ENCODE measurements around the gene STRADB. TPM values are rescaled to one million over a fixed set of nuclear protein-coding genes. Genes with fewer than 3 reads are reported as not detected.

The STRADB gene
- total and polyA plus RNA-seq, 3 experiments from 2014 or later: 22.3 to 35.3 (median 27.7) TPM

GRCh38 chr2:201447086-201447485 is 4.5 kb upstream of the STRADB start:
- H3K27ac Mint-ChIP-seq: peak overlapping the region; percentile 7 to 94 (median 31)
- peaks cover 0 to 18% (median 2%) of the 10 kb centered on the region in 3 donors for H3K36me3 Mint-ChIP-seq
- H3K27ac ChIP-seq (ENCODE audit: low read depth, low read length): no peak overlapping the region
- ChIA-PET CTCF (interaction anchor here (1.0 to 1.3 kb wide), 4 partner anchors 10 to 215 kb away, joined by 3 read pairs; no protein-coding TSS in a partner anchor), POLR2A (interaction anchor here (1.6 kb wide), 1 partner anchor 583 kb away, joined by 3 read pairs; the partner anchor contains the start of gene CLK1)
- H3K9me3 Mint-ChIP-seq: no peaks in the 10 kb centered on the region
- H3K9me3 ChIP-seq (ENCODE audit: low read length): no peaks in the 10 kb centered on the region
- H3K4me3 Mint-ChIP-seq: peak overlapping the region; percentile 4 to 57 (median 44)
- H3K4me1 Mint-ChIP-seq: peaks cover 53 to 57% (median 53%) of the 10 kb centered on the region in 3 donors
- peak in 2 of 5 donors; percentile 39 to 72 for DNase-seq
- H3K27me3 Mint-ChIP-seq: no peaks in the 10 kb centered on the region
- no peaks in the 10 kb centered on the region for H3K27me3 ChIP-seq (ENCODE audit: insufficient read depth, low read length, poor library complexity, severe bottlenecking)
- no peak overlapping the region for H3K4me3 ChIP-seq (ENCODE audit: low read length)
- no peaks in the 10 kb centered on the region for H3K36me3 ChIP-seq (ENCODE audit: insufficient read depth, low read length)
- H3K4me1 ChIP-seq (ENCODE audit: insufficient read depth, low read length): peaks cover 59% of the 10 kb centered on the region

GRCh38 chr2:201448061-201448460 is 3.5 kb upstream of the STRADB start:
- H3K27me3 ChIP-seq (ENCODE audit: insufficient read depth, low read length, poor library complexity, severe bottlenecking): no peaks in the 10 kb centered on the region
- Mint-ChIP-seq H3K36me3 (peaks cover 0 to 20% (median 2%) of the 10 kb centered on the region in 3 donors), H3K27me3 (no peaks in the 10 kb centered on the region), H3K9me3 (no peaks in the 10 kb centered on the region), H3K4me3 (peak overlapping the region in 6 of 7 donors; percentile 10 to 89 (median 55)), H3K4me1 (peaks cover 56 to 66% (median 63%) of the 10 kb centered on the region in 3 donors), H3K27ac (peak overlapping the region in 7 of 8 donors; percentile 59 to 88 (median 76))
- no peaks in the 10 kb centered on the region for H3K9me3 ChIP-seq (ENCODE audit: low read length)
- CTCF ChIA-PET: no interaction called here
- H3K27ac ChIP-seq (ENCODE audit: low read depth, low read length): no peak overlapping the region
- H3K36me3 ChIP-seq (ENCODE audit: insufficient read depth, low read length): no peaks in the 10 kb centered on the region
- POLR2A ChIA-PET: interaction anchor here (0.9 to 1.0 kb wide), 2 partner anchors 15 to 35 kb away, joined by 3 to 4 read pairs; no protein-coding TSS in a partner anchor
- DNase-seq: no peak
- no peak overlapping the region for H3K4me3 ChIP-seq (ENCODE audit: low read length)
- peaks cover 61% of the 10 kb centered on the region for H3K4me1 ChIP-seq (ENCODE audit: insufficient read depth, low read length)

GRCh38 chr2:201448701-201449100 is 2.8 kb upstream of the STRADB start:
- peak overlapping the region; percentile 40 to 88 (median 74) for H3K27ac Mint-ChIP-seq
- H3K27me3 Mint-ChIP-seq: no peaks in the 10 kb centered on the region
- peak in 2 of 5 donors; percentile 30 to 48 for DNase-seq
- no peaks in the 10 kb centered on the region for H3K36me3 ChIP-seq (ENCODE audit: insufficient read depth, low read length)
- no peak overlapping the region for H3K4me3 ChIP-seq (ENCODE audit: low read length)
- no peaks in the 10 kb centered on the region for H3K9me3 ChIP-seq (ENCODE audit: low read length)
- H3K4me1 Mint-ChIP-seq: peaks cover 59 to 72% (median 67%) of the 10 kb centered on the region in 3 donors
- H3K27ac ChIP-seq (ENCODE audit: low read depth, low read length): no peak overlapping the region
- peaks cover 60% of the 10 kb centered on the region for H3K4me1 ChIP-seq (ENCODE audit: insufficient read depth, low read length)
- H3K9me3 Mint-ChIP-seq: no peaks in the 10 kb centered on the region
- ChIA-PET CTCF (no interaction called here), POLR2A (interaction anchor here (0.6 to 1.0 kb wide), 5 partner anchors 15 to 92 kb away, joined by 3 to 4 read pairs (median 3); no protein-coding TSS in a partner anchor)
- peaks cover 0 to 20% (median 2%) of the 10 kb centered on the region in 3 donors for H3K36me3 Mint-ChIP-seq
- peak overlapping the region; percentile 6 to 89 (median 66) for H3K4me3 Mint-ChIP-seq
- no peaks in the 10 kb centered on the region for H3K27me3 ChIP-seq (ENCODE audit: insufficient read depth, low read length, poor library complexity, severe bottlenecking)

- H3K36me3 Mint-ChIP-seq: peaks cover 0 to 23% (median 2%) of the 10 kb centered on the region in 3 donors
- H3K27me3 ChIP-seq (ENCODE audit: insufficient read depth, low read length, poor library complexity, severe bottlenecking): no peaks in the 10 kb centered on the region
- H3K27ac Mint-ChIP-seq: peak overlapping the region; percentile 92 to 99 (median 96)
- peaks cover 52% of the 10 kb centered on the region for H3K4me1 ChIP-seq (ENCODE audit: insufficient read depth, low read length)
- no peak for DNase-seq
- ChIA-PET CTCF (interaction anchor here (0.6 to 2.5 kb wide), 10 partner anchors 19 to 330 kb away, joined by 3 to 11 read pairs (median 3); partner anchors contain the start of genes ALS2 and CASP10), POLR2A (interaction anchor here (0.7 to 2.9 kb wide), 12 partner anchors 11 to 816 kb away, joined by 3 to 18 read pairs (median 6); partner anchors contain the start of genes ALS2, CASP8, NIF3L1 and PPIL3)
- H3K9me3 Mint-ChIP-seq: no peaks in the 10 kb centered on the region
- H3K27me3 Mint-ChIP-seq: no peaks in the 10 kb centered on the region
- peaks cover 50 to 63% (median 62%) of the 10 kb centered on the region in 3 donors for H3K4me1 Mint-ChIP-seq
- H3K36me3 ChIP-seq (ENCODE audit: insufficient read depth, low read length): no peaks in the 10 kb centered on the region
- peak overlapping the region; percentile 92 for H3K27ac ChIP-seq (ENCODE audit: low read depth, low read length)
- no peaks in the 10 kb centered on the region for H3K9me3 ChIP-seq (ENCODE audit: low read length)
- peak overlapping the region; percentile 96 to 100 (median 97) for H3K4me3 Mint-ChIP-seq
- peak overlapping the region; percentile 99 for H3K4me3 ChIP-seq (ENCODE audit: low read length)
These were observed 617 bp upstream of the STRADB start for GRCh38 chr2:201450954-201451291.

- Histone ChIP-seq H3K4me3 (ENCODE audit: low read length) (peak overlapping the region; percentile 99), H3K4me1 (ENCODE audit: insufficient read depth, low read length) (peaks cover 39% of the 10 kb centered on the region), H3K27ac (ENCODE audit: low read depth, low read length) (peak overlapping the region; percentile 92), H3K27me3 (ENCODE audit: insufficient read depth, low read length, poor library complexity, severe bottlenecking) (no peaks in the 10 kb centered on the region), H3K9me3 (ENCODE audit: low read length) (no peaks in the 10 kb centered on the region), H3K36me3 (ENCODE audit: insufficient read depth, low read length) (no peaks in the 10 kb centered on the region)
- peaks cover 36 to 50% (median 48%) of the 10 kb centered on the region in 3 donors for H3K4me1 Mint-ChIP-seq
- H3K27me3 Mint-ChIP-seq: no peaks in the 10 kb centered on the region
- DNase-seq: peak in 1 of 5 donors; percentile 7
- H3K4me3 Mint-ChIP-seq: peak overlapping the region; percentile 86 to 100 (median 92)
- H3K27ac Mint-ChIP-seq: peak overlapping the region; percentile 61 to 97 (median 80)
- POLR2A ChIA-PET: interaction anchor here (0.6 to 2.9 kb wide), 10 partner anchors 38 to 1133 kb away, joined by 3 to 18 read pairs (median 7); partner anchors contain the start of genes ALS2, CASP10, CASP8 and NIF3L1
- no peaks in the 10 kb centered on the region for H3K9me3 Mint-ChIP-seq
- H3K36me3 Mint-ChIP-seq: peaks cover 0 to 23% (median 2%) of the 10 kb centered on the region in 3 donors
- CTCF ChIA-PET: interaction anchor here (0.8 to 2.5 kb wide), 10 partner anchors 9 to 220 kb away, joined by 3 to 11 read pairs (median 4); no protein-coding TSS in a partner anchor
These were observed 750 bp downstream of the STRADB start for GRCh38 chr2:201452058-201452921.

- Mint-ChIP-seq H3K27me3 (no peaks in the 10 kb centered on the region), H3K36me3 (peaks cover 0 to 23% (median 2%) of the 10 kb centered on the region in 3 donors), H3K4me1 (peaks cover 28 to 42% (median 40%) of the 10 kb centered on the region in 3 donors), H3K4me3 (peak overlapping the region; percentile 32 to 100 (median 91)), H3K27ac (peak overlapping the region in 3 of 8 donors; percentile 4 to 68 (median 29)), H3K9me3 (no peaks in the 10 kb centered on the region)
- no peaks in the 10 kb centered on the region for H3K36me3 ChIP-seq (ENCODE audit: insufficient read depth, low read length)
- ChIA-PET POLR2A (interaction anchor here (0.6 to 2.8 kb wide), 6 partner anchors 192 to 642 kb away, joined by 3 to 13 read pairs (median 4); partner anchors contain the start of genes ALS2, CASP10 and CASP8), CTCF (interaction anchor here (0.8 to 2.5 kb wide), 4 partner anchors 8 to 221 kb away, joined by 4 to 7 read pairs (median 5); no protein-coding TSS in a partner anchor)
- H3K27ac ChIP-seq (ENCODE audit: low read depth, low read length): no peak overlapping the region
- no peak for DNase-seq
- H3K4me3 ChIP-seq (ENCODE audit: low read length): no peak overlapping the region
- no peaks in the 10 kb centered on the region for H3K9me3 ChIP-seq (ENCODE audit: low read length)
- H3K27me3 ChIP-seq (ENCODE audit: insufficient read depth, low read length, poor library complexity, severe bottlenecking): no peaks in the 10 kb centered on the region
- H3K4me1 ChIP-seq (ENCODE audit: insufficient read depth, low read length): peaks cover 31% of the 10 kb centered on the region
These were observed 1.5 kb downstream of the STRADB start for GRCh38 chr2:201452922-201453643.

- Mint-ChIP-seq H3K4me3 (no peak overlapping the region), H3K36me3 (peaks cover 24 to 45% (median 26%) of the 10 kb centered on the region in 3 donors), H3K4me1 (peaks cover 1 to 13% (median 10%) of the 10 kb centered on the region in 3 donors), H3K27ac (no peak overlapping the region), H3K27me3 (no peaks in the 10 kb centered on the region), H3K9me3 (peaks cover 0 to 5% (median 0%) of the 10 kb centered on the region in 5 donors)
- H3K4me1 ChIP-seq (ENCODE audit: insufficient read depth, low read length): peaks cover 3% of the 10 kb centered on the region
- H3K9me3 ChIP-seq (ENCODE audit: low read length): no peaks in the 10 kb centered on the region
- no peaks in the 10 kb centered on the region for H3K27me3 ChIP-seq (ENCODE audit: insufficient read depth, low read length, poor library complexity, severe bottlenecking)
- no peaks in the 10 kb centered on the region for H3K36me3 ChIP-seq (ENCODE audit: insufficient read depth, low read length)
- DNase-seq: no peak
- no peak overlapping the region for H3K4me3 ChIP-seq (ENCODE audit: low read length)
- ChIA-PET CTCF (no interaction called here), POLR2A (no interaction called here)
- H3K27ac ChIP-seq (ENCODE audit: low read depth, low read length): no peak overlapping the region
These were observed 6.8 kb downstream of the STRADB start for GRCh38 chr2:201458381-201458780.

Data from CD8-positive, alpha-beta memory T cell (primary cell).